Neutrophil (primary cell): ENCODE results near the gene ITPR2.

Experiments used
- H3K27ac ChIP-seq: fragments of 200-600 bp; sonication (generic); 2 replicates; pipeline ENCODE4 v1.5.1; 2016; ENCODE audit warnings: mild to moderate bottlenecking, moderate library complexity
- H3K27me3 ChIP-seq: fragments of 200-600 bp; sonication (generic); 2 replicates; pipeline ENCODE4 v1.6.0; 2016; ENCODE audit warnings: mild to moderate bottlenecking
- H3K36me3 ChIP-seq: fragments of 200-600 bp; sonication (generic); 2 replicates; pipeline ENCODE4 v1.5.1; 2017
- H3K4me1 ChIP-seq, 2 experiments: fragments of 200-600 bp in 1 of 2; sonication (generic) in 1 of 2; 1 replicate in 1 of 2; 2 replicates in 1 of 2; pipeline versions ENCODE4 v1.5.1 to v1.6.1; 2013 to 2016; ENCODE audit warnings: low read depth in 1 of 2, low read length in 1 of 2, mild to moderate bottlenecking in 1 of 2, moderate library complexity in 1 of 2; ENCODE audit not compliant: control insufficient read depth in 1 of 2, insufficient read depth in 1 of 2
- H3K4me3 ChIP-seq, 2 experiments: fragments of 200-600 bp in 1 of 2; sonication (generic) in 1 of 2; 1 replicate in 1 of 2; 2 replicates in 1 of 2; pipeline ENCODE4 v1.5.1; 2013 to 2016; ENCODE audit warnings: low read depth in 1 of 2, low read length in 1 of 2, mild to moderate bottlenecking in 1 of 2, moderate library complexity in 1 of 2
- H3K9me3 ChIP-seq: fragments of 200-600 bp; sonication (generic); 2 replicates; pipeline ENCODE4 v1.5.1; 2016
- CTCF ChIP-seq: fragments of 200-600 bp; sonication (generic); IDR thresholded peaks from 2 replicates; pipeline ENCODE4 v1.5.1; 2016; ENCODE audit warnings: antibody characterized with exemption

ITPR2 gene

GRCh38 chr12:26750531-26751175 is 82.3 kb downstream of the ITPR2 start:
- Histone ChIP-seq H3K4me3 (no peak overlapping the region), H3K27me3 (no peaks in the 10 kb centered on the region), H3K36me3 (no peaks in the 10 kb centered on the region), H3K9me3 (no peaks in the 10 kb centered on the region), H3K27ac (peak overlapping the region; percentile 1), H3K4me1 (peaks cover 4 to 10% of the 10 kb centered on the region in 2 experiments)
- TF ChIP-seq CTCF = no peak

- H3K27me3 ChIP-seq = no peaks in the 10 kb centered on the region
- H3K4me1 ChIP-seq = peaks cover 4 to 10% of the 10 kb centered on the region in 2 experiments
- no peak overlapping the region for H3K4me3 ChIP-seq
- no peaks in the 10 kb centered on the region for H3K36me3 ChIP-seq
- H3K27ac ChIP-seq = no peak overlapping the region
- no peaks in the 10 kb centered on the region for H3K9me3 ChIP-seq
- no peak for TF ChIP-seq CTCF
Observed at GRCh38 chr12:26749781-26750180, 83.2 kb downstream of the ITPR2 start.

- H3K27me3 ChIP-seq = no peaks in the 10 kb centered on the region
- TF ChIP-seq CTCF = no peak
- peaks cover 4 to 10% of the 10 kb centered on the region in 2 experiments for H3K4me1 ChIP-seq
- no peak overlapping the region for H3K4me3 ChIP-seq
- no peak overlapping the region for H3K27ac ChIP-seq
- no peaks in the 10 kb centered on the region for H3K36me3 ChIP-seq
- no peaks in the 10 kb centered on the region for H3K9me3 ChIP-seq
Observed at GRCh38 chr12:26748741-26749431, 84.1 kb downstream of the ITPR2 start.

GRCh38 chr12:26748412-26748740 is 84.6 kb downstream of the ITPR2 start:
- H3K27ac ChIP-seq = no peak overlapping the region
- H3K27me3 ChIP-seq = no peaks in the 10 kb centered on the region
- TF ChIP-seq CTCF = no peak
- H3K9me3 ChIP-seq = no peaks in the 10 kb centered on the region
- peaks cover 4 to 10% of the 10 kb centered on the region in 2 experiments for H3K4me1 ChIP-seq
- no peaks in the 10 kb centered on the region for H3K36me3 ChIP-seq
- no peak overlapping the region for H3K4me3 ChIP-seq

GRCh38 chr12:26746121-26746714 is 86.8 kb downstream of the ITPR2 start:
- Histone ChIP-seq H3K4me3 (no peak overlapping the region), H3K9me3 (no peaks in the 10 kb centered on the region), H3K36me3 (no peaks in the 10 kb centered on the region), H3K4me1 (peaks cover 4 to 10% of the 10 kb centered on the region in 2 experiments), H3K27me3 (no peaks in the 10 kb centered on the region), H3K27ac (no peak overlapping the region)
- no peak for TF ChIP-seq CTCF
